GM23338 (cell line): Measurements from ENCODE around the gene MUC6. TPM values are rescaled to one million over a fixed set of nuclear protein-coding genes. Genes with fewer than 3 reads are reported as not detected.
A peak's percentile ranks its signal among the peaks of the same experiment; 100 is the strongest.

Experiments used
- ATAC-seq: fragments of 200-7000 bp; cut with Tn5 transposase; 3 replicates; pipeline ENCODE4 v1.9.1; 2020
- DNase-seq: peaks from one replicate; pipeline ENCODE4 v3.0.0-alpha.2; 2015; ENCODE audit warnings: low spot score
- H2AFZ ChIP-seq: fragments of 200-600 bp; sonication (generic); 2 replicates; pipeline ENCODE4 v1.8.0; 2016; ENCODE audit warnings: antibody characterized with exemption, mild to moderate bottlenecking, moderate library complexity
- H3F3A ChIP-seq: fragments of 200-600 bp; sonication (generic); replicated peaks from 2 replicates; pipeline ENCODE4 v1.8.0; 2017; ENCODE audit warnings: antibody characterized with exemption, mixed run types, low read depth
- H3K27ac ChIP-seq: fragments of 200-600 bp; sonication (generic); 2 replicates; pipeline ENCODE4 v1.6.1; 2016; ENCODE audit warnings: low read depth
- H3K27me3 ChIP-seq: fragments of 200-600 bp; sonication (generic); 2 replicates; pipeline ENCODE4 v1.8.0; 2016; ENCODE audit warnings: mild to moderate bottlenecking, mixed run types, moderate library complexity; ENCODE audit not compliant: insufficient read depth
- H3K36me3 ChIP-seq: fragments of 200-600 bp; sonication (generic); 2 replicates; pipeline ENCODE4 v1.8.0; 2016; ENCODE audit warnings: mild to moderate bottlenecking; ENCODE audit not compliant: insufficient read depth
- H3K4me1 ChIP-seq: fragments of 200-600 bp; sonication (generic); 2 replicates; pipeline ENCODE4 v1.8.0; 2016; ENCODE audit warnings: mild to moderate bottlenecking, moderate library complexity; ENCODE audit not compliant: insufficient read depth
- H3K4me2 ChIP-seq: fragments of 200-600 bp; sonication (generic); 2 replicates; pipeline ENCODE4 v1.7.1; 2017; ENCODE audit warnings: mixed run types
- H3K4me3 ChIP-seq: fragments of 200-600 bp; sonication (generic); 2 replicates; pipeline ENCODE4 v1.6.1; 2016; ENCODE audit warnings: mixed run types
- H3K79me2 ChIP-seq: fragments of 200-600 bp; sonication (generic); replicated peaks from 2 replicates; pipeline ENCODE4 v1.8.0; 2017; ENCODE audit warnings: mild to moderate bottlenecking; ENCODE audit not compliant: insufficient read depth
- H3K9me2 ChIP-seq: fragments of 200-600 bp; sonication (generic); 2 replicates; pipeline ENCODE4 v1.8.0; 2017; ENCODE audit not compliant: insufficient read depth
- H4K20me1 ChIP-seq: fragments of 200-600 bp; sonication (generic); replicated peaks from 2 replicates; pipeline ENCODE4 v1.8.0; 2017; ENCODE audit warnings: mild to moderate bottlenecking; ENCODE audit not compliant: insufficient read depth
- H3K27ac Mint-ChIP-seq: 2 replicates; pipeline ENCODE4 v1.8.0; 2020; ENCODE audit warnings: inconsistent platforms, mild to moderate bottlenecking, moderate library complexity, mixed read lengths
- H3K27me3 Mint-ChIP-seq: 3 replicates; pipeline ENCODE4 v1.8.0; 2022; ENCODE audit warnings: low read depth, mild to moderate bottlenecking, moderate library complexity, mixed read lengths, inconsistent platforms; ENCODE audit not compliant: insufficient read depth, poor library complexity
- H3K36me3 Mint-ChIP-seq: 3 replicates; pipeline ENCODE4 v1.8.0; 2021; ENCODE audit warnings: low read depth, mild to moderate bottlenecking, inconsistent platforms, moderate library complexity, mixed read lengths
- H3K4me1 Mint-ChIP-seq: 3 replicates; pipeline ENCODE4 v1.8.0; 2020; ENCODE audit warnings: mild to moderate bottlenecking, inconsistent platforms, mixed read lengths
- H3K4me3 Mint-ChIP-seq: 3 replicates; pipeline ENCODE4 v1.8.0; 2021; ENCODE audit warnings: moderate library complexity, mild to moderate bottlenecking, inconsistent platforms, mixed read lengths
- H3K9me3 Mint-ChIP-seq: 3 replicates; pipeline ENCODE4 v1.8.0; 2020; ENCODE audit warnings: moderate library complexity, mild to moderate bottlenecking, inconsistent platforms, mixed read lengths
- CREB1 ChIP-seq: fragments of 250-450 bp; sonication (Bioruptor Pico); IDR thresholded peaks from 2 replicates; pipeline ENCODE4 v1.5.0; 2020; ENCODE audit warnings: low read depth, mild to moderate bottlenecking, moderate library complexity
- ETS1 ChIP-seq: IDR thresholded peaks from 2 replicates; pipeline ENCODE4 v1.6.1; 2016; ENCODE audit warnings: antibody characterized with exemption
- EZH2 ChIP-seq: fragments of 200-600 bp; sonication (generic); IDR thresholded peaks from one replicate; pipeline ENCODE4 v1.8.0; 2017; ENCODE audit warnings: antibody characterized with exemption, mild to moderate bottlenecking, low read depth; ENCODE audit not compliant: unreplicated experiment
- EZH2phosphoT487 ChIP-seq: fragments of 200-600 bp; sonication (generic); IDR thresholded peaks from one replicate; pipeline ENCODE4 v1.8.1; 2018; ENCODE audit warnings: antibody characterized with exemption; ENCODE audit not compliant: unreplicated experiment
- JUNB ChIP-seq: IDR thresholded peaks from one replicate; pipeline ENCODE4 v1.6.1; 2016; ENCODE audit warnings: antibody characterized with exemption; ENCODE audit not compliant: unreplicated experiment
- NANOG ChIP-seq: IDR thresholded peaks from 2 replicates; pipeline ENCODE4 v1.6.1; 2016; ENCODE audit warnings: antibody characterized with exemption, borderline replicate concordance
- POLR2AphosphoS5 ChIP-seq: IDR thresholded peaks from 2 replicates; pipeline ENCODE4 v1.6.1; 2016; ENCODE audit warnings: antibody characterized with exemption, low read depth
- REST ChIP-seq: IDR thresholded peaks from one replicate; pipeline ENCODE4 v1.6.1; 2018; ENCODE audit warnings: antibody characterized with exemption; ENCODE audit not compliant: unreplicated experiment
- ZNF114 ChIP-seq: fragments of 250-450 bp; sonication (Bioruptor Pico); IDR thresholded peaks from 2 replicates; pipeline ENCODE4 v1.5.0; 2020; ENCODE audit warnings: mild to moderate bottlenecking, moderate library complexity
- ZNF331 ChIP-seq: fragments of 250-450 bp; sonication (Bioruptor Pico); IDR thresholded peaks from 2 replicates; pipeline ENCODE4 v1.5.0; 2020; ENCODE audit warnings: low read depth, mild to moderate bottlenecking, moderate library complexity
- ZNF462 ChIP-seq: fragments of 250-450 bp; sonication (Bioruptor Pico); IDR thresholded peaks from 2 replicates; pipeline ENCODE4 v1.5.0; 2020; ENCODE audit warnings: mild to moderate bottlenecking, moderate library complexity
- polyA plus RNA-seq: library from polyadenylated mRNA; unstranded; fragments of >200 nt; fragmentation: Nextera tagmentation; extraction: Ambion mirVana; gene quantifications from 2 replicates; pipeline ENCODE4 v1.2.1, GENCODE V29; 2016
- total RNA-seq: library from RNA; depleted of rRNA; stranded (reverse); fragments of >200 nt; shearing (Covaris generic); gene quantifications from 2 replicates; pipeline ENCODE4 v1.2.3, GENCODE V29; 2014
- TF ChIP-seq, protein P1 (sequence below), 2 experiments: fragments of 200-600 bp in 1 of 2; sonication (generic) in 1 of 2; conservative IDR thresholded peaks; 2 replicates each; pipeline versions ENCODE4 v1.5.1 to v1.6.1; 2016 to 2017; ENCODE audit warnings: antibody characterized with exemption in 2 of 2, low read depth in 2 of 2, mild to moderate bottlenecking in 2 of 2, moderate library complexity in 1 of 2

MUC6 gene
- total and polyA plus RNA-seq, 2 experiments from 2014 or later: not detected

- Histone ChIP-seq H3K79me2 (no peaks in the 10 kb centered on the region), H3K27me3 (no peaks in the 10 kb centered on the region), H3K27ac (no peak within 1 kb of the TSS), H3K4me2 (no peak within 1 kb of the TSS), H2AFZ (no peak within 1 kb of the TSS), H3K9me2 (no peaks in the 10 kb centered on the region), H3F3A (no peaks in the 10 kb centered on the region), H4K20me1 (no peaks in the 10 kb centered on the region), H3K4me3 (no peak within 1 kb of the TSS), H3K36me3 (no peaks in the 10 kb centered on the region), H3K4me1 (no peaks in the 10 kb centered on the region)
- H3K4me3 Mint-ChIP-seq: no peak within 1 kb of the TSS
- TF ChIP-seq ZNF331 (CRISPR knock-in tag) (no peak), POLR2AphosphoS5 (no peak), NANOG (no peak), ZNF462 (CRISPR knock-in tag) (no peak), REST (no peak), CREB1 (CRISPR knock-in tag) (no peak), ZNF114 (no peak), JUNB (no peak), EZH2phosphoT487 (no peak), EZH2 (no peak), ETS1 (no peak)
- TF ChIP-seq, protein P1, sequence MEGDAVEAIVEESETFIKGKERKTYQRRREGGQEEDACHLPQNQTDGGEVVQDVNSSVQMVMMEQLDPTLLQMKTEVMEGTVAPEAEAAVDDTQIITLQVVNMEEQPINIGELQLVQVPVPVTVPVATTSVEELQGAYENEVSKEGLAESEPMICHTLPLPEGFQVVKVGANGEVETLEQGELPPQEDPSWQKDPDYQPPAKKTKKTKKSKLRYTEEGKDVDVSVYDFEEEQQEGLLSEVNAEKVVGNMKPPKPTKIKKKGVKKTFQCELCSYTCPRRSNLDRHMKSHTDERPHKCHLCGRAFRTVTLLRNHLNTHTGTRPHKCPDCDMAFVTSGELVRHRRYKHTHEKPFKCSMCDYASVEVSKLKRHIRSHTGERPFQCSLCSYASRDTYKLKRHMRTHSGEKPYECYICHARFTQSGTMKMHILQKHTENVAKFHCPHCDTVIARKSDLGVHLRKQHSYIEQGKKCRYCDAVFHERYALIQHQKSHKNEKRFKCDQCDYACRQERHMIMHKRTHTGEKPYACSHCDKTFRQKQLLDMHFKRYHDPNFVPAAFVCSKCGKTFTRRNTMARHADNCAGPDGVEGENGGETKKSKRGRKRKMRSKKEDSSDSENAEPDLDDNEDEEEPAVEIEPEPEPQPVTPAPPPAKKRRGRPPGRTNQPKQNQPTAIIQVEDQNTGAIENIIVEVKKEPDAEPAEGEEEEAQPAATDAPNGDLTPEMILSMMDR (conservative IDR thresholded peaks at IDR 0.05; ENCODE audit: low read depth in 2 of 2): no peak
- no peak within 1 kb of the TSS for H3K27ac Mint-ChIP-seq
- peak; percentile 38 for ATAC-seq
- no peaks in the 10 kb centered on the region for H3K4me1 Mint-ChIP-seq
- H3K27me3 Mint-ChIP-seq: peaks cover 4% of the 10 kb centered on the region
- H3K9me3 Mint-ChIP-seq: no peaks in the 10 kb centered on the region
- no peak for DNase-seq
- no peaks in the 10 kb centered on the region for H3K36me3 Mint-ChIP-seq
Observed at GRCh38 chr11:1074244-1075221, 38.0 kb upstream of the MUC6 start, which contains the start of gene MUC2. MUC2 (plus strand) TSS chr11:1074874.
